Vagina (tissue), 2 donors: ENCODE results near the gene LDLR.

Experiments
- CTCF ChIP-seq, 3 experiments: fragments of 450-650 bp in 2 of 3; fragments of 200-600 bp in 1 of 3; sonication (generic) in 1 of 3; IDR thresholded peaks; one replicate each; pipeline ENCODE4 v1.5.1; 2017 to 2019; ENCODE audit warnings: antibody characterized with exemption in 3 of 3, mild to moderate bottlenecking in 2 of 3, moderate library complexity in 2 of 3
- POLR2A ChIP-seq, 2 donors: fragments of 450-650 bp; IDR thresholded peaks; one replicate each; pipeline ENCODE4 v1.6.1; 2017; ENCODE audit warnings: antibody characterized with exemption in 2 of 2, mild to moderate bottlenecking in 2 of 2, moderate library complexity in 2 of 2
- POLR2AphosphoS5 ChIP-seq, 2 donors: sonication (generic); formaldehyde crosslinking; IDR thresholded peaks; one replicate each; pipeline ENCODE4 v1.9.0; 2017; ENCODE audit warnings: antibody characterized with exemption in 2 of 2, mild to moderate bottlenecking in 2 of 2, low read depth in 1 of 2; ENCODE audit not compliant: insufficient read depth in 1 of 2

GRCh38 chr19:11098327-11098726 is 9.1 kb downstream of the LDLR start:
- TF ChIP-seq POLR2AphosphoS5 (IDR thresholded peaks at IDR 0.05; ENCODE audit: insufficient read depth in 1 of 2, low read depth in 1 of 2) (no peak), CTCF (IDR thresholded peaks at IDR 0.05) (no peak), POLR2A (IDR thresholded peaks at IDR 0.05) (no peak)
